CD14-positive monocyte (primary cell): ENCODE results near the gene FLAD1. TPM values are rescaled to one million over a fixed set of nuclear protein-coding genes. Genes with fewer than 3 reads are reported as not detected.

Experiments used
- DNase-seq, 3 donors: peaks; one replicate each; pipeline ENCODE4 v3.0.0-alpha.2; 2011 to 2022
- H2AFZ ChIP-seq: 2 replicates; pipeline ENCODE4 v1.6.0; 2012; ENCODE audit warnings: mild to moderate bottlenecking, low read depth, low read length, inconsistent platforms; ENCODE audit not compliant: insufficient read depth, poor library complexity, severe bottlenecking
- H3K27ac ChIP-seq, 2 donors: 1 replicate in 1 of 2; 2 replicates in 1 of 2; pipeline ENCODE4 v1.5.1; 2012 to 2013; ENCODE audit warnings: low read length in 2 of 2, control low read depth in 1 of 2, inconsistent platforms in 1 of 2, low read depth in 1 of 2, mild to moderate bottlenecking in 1 of 2
- H3K27me3 ChIP-seq, 2 donors: one replicate each; pipeline versions ENCODE4 v1.6.0 to v1.6.1; 2011 to 2013; ENCODE audit warnings: low read length in 2 of 2; ENCODE audit not compliant: control insufficient read depth in 2 of 2, insufficient read depth in 2 of 2
- H3K36me3 ChIP-seq, 2 donors: replicated peaks in 1 of 2; 1 replicate in 1 of 2; 2 replicates in 1 of 2; pipeline versions ENCODE4 v1.5.1 to v1.6.1; 2012 to 2013; ENCODE audit warnings: low read length in 2 of 2, control low read depth in 1 of 2, inconsistent platforms in 1 of 2, mild to moderate bottlenecking in 1 of 2; ENCODE audit not compliant: insufficient read depth in 2 of 2, control insufficient read depth in 1 of 2
- H3K4me1 ChIP-seq, 2 donors: 1 replicate in 1 of 2; 2 replicates in 1 of 2; pipeline versions ENCODE4 v1.5.1 to v1.6.1; 2012 to 2013; ENCODE audit warnings: low read length in 2 of 2, control low read depth in 1 of 2, inconsistent platforms in 1 of 2, mild to moderate bottlenecking in 1 of 2, moderate library complexity in 1 of 2; ENCODE audit not compliant: insufficient read depth in 2 of 2, control insufficient read depth in 1 of 2
- H3K4me2 ChIP-seq: replicated peaks from 2 replicates; pipeline ENCODE3; 2012; ENCODE audit warnings: low read length, moderate library complexity, mild to moderate bottlenecking; ENCODE audit not compliant: poor library complexity, severe bottlenecking; ENCODE audit errors: extremely low read depth
- H3K4me3 ChIP-seq, 3 experiments: fragments of 200-600 bp in 1 of 3; sonication (generic) in 1 of 3; replicated peaks in 1 of 3; 1 replicate in 2 of 3; 2 replicates in 1 of 3; pipeline ENCODE4 v1.5.1; 2011 to 2013; ENCODE audit warnings: low read length in 3 of 3, mild to moderate bottlenecking in 3 of 3, control low read depth in 2 of 3, low read depth in 2 of 3, inconsistent platforms in 1 of 3, moderate library complexity in 1 of 3
- H3K79me2 ChIP-seq: 2 replicates; pipeline ENCODE4 v1.6.0; 2012; ENCODE audit warnings: mild to moderate bottlenecking, control low read depth, inconsistent platforms, low read length, moderate library complexity; ENCODE audit not compliant: insufficient read depth
- H3K9ac ChIP-seq: 2 replicates; pipeline ENCODE4 v1.6.0; 2017; ENCODE audit warnings: low read length, mild to moderate bottlenecking; ENCODE audit not compliant: insufficient read depth, poor library complexity, severe bottlenecking
- H3K9me3 ChIP-seq, 2 donors: replicated peaks in 1 of 2; 1 replicate in 1 of 2; 2 replicates in 1 of 2; pipeline versions ENCODE4 v1.5.1 to v1.6.1; 2012 to 2013; ENCODE audit warnings: low read length in 2 of 2, control low read depth in 1 of 2; ENCODE audit not compliant: control insufficient read depth in 1 of 2, insufficient read depth in 1 of 2
- H4K20me1 ChIP-seq: 2 replicates; pipeline ENCODE4 v1.6.0; 2012; ENCODE audit warnings: mild to moderate bottlenecking, low read length, control low read depth, moderate library complexity; ENCODE audit not compliant: insufficient read depth
- H3K27ac Mint-ChIP-seq, 7 donors: one replicate each; pipeline ENCODE4 v1.8.0; 2020; ENCODE audit warnings: mild to moderate bottlenecking in 7 of 7, mixed read lengths in 7 of 7, moderate library complexity in 6 of 7, inconsistent platforms in 2 of 7
- H3K27me3 Mint-ChIP-seq, 3 donors: one replicate each; pipeline ENCODE4 v1.8.0; 2021 to 2022; ENCODE audit warnings: low read depth in 3 of 3, mild to moderate bottlenecking in 3 of 3, mixed read lengths in 3 of 3, moderate library complexity in 3 of 3, inconsistent platforms in 1 of 3
- H3K36me3 Mint-ChIP-seq, 2 donors: one replicate each; pipeline ENCODE4 v1.8.0; 2020; ENCODE audit warnings: mixed read lengths in 2 of 2, inconsistent platforms in 1 of 2, mild to moderate bottlenecking in 1 of 2
- H3K4me1 Mint-ChIP-seq: one replicate; pipeline ENCODE4 v1.8.0; 2020; ENCODE audit warnings: mild to moderate bottlenecking, mixed read lengths
- H3K4me3 Mint-ChIP-seq, 2 donors: one replicate each; pipeline ENCODE4 v1.8.0; 2020; ENCODE audit warnings: mild to moderate bottlenecking in 2 of 2, mixed read lengths in 2 of 2, moderate library complexity in 1 of 2
- H3K9me3 Mint-ChIP-seq, 7 donors: one replicate each; pipeline ENCODE4 v1.8.0; 2020 to 2022; ENCODE audit warnings: mixed read lengths in 7 of 7, mild to moderate bottlenecking in 6 of 7, moderate library complexity in 6 of 7, inconsistent platforms in 2 of 7
- whole genome bisulfite sequencing: methylation state at CpG from one replicate; pipeline ENCODE4 v1.1.5; 2013; ENCODE audit warnings: missing lambda C conversion rate; ENCODE audit not compliant: insufficient coverage; 5-methylcytosine and 5-hydroxymethylcytosine counted together
- intact Hi-C, 2 donors: fragments of 100-400 bp; cut with micrococcal nuclease; formaldehyde crosslinking; loops; one replicate each; pipeline versions ENCODE4 v1.15.0 to v1.15.1; 2023
- polyA plus RNA-seq, 3 donors: library from polyadenylated mRNA; depleted of rRNA in 1 of 3; unstranded in 2 of 3; stranded (reverse) in 1 of 3; fragments of 300-500 nt in 2 of 3; fragments of >200 nt in 1 of 3; fragmentation: Illumina TruSeq in 2 of 3; gene quantifications; 1 replicate in 2 of 3; 2 replicates in 1 of 3; pipeline ENCODE4 v1.2.3, GENCODE V29; 2012 to 2021
- TF ChIP-seq, protein P1 (sequence below): fragments of 200-600 bp; IDR thresholded peaks from one replicate; pipeline ENCODE4 v1.8.0; 2022; ENCODE audit warnings: antibody characterized with exemption, mild to moderate bottlenecking

FLAD1 gene
- polyA plus RNA-seq, 3 donors, result 31.5 to 41.6 (median 35.1) TPM

DNA sequence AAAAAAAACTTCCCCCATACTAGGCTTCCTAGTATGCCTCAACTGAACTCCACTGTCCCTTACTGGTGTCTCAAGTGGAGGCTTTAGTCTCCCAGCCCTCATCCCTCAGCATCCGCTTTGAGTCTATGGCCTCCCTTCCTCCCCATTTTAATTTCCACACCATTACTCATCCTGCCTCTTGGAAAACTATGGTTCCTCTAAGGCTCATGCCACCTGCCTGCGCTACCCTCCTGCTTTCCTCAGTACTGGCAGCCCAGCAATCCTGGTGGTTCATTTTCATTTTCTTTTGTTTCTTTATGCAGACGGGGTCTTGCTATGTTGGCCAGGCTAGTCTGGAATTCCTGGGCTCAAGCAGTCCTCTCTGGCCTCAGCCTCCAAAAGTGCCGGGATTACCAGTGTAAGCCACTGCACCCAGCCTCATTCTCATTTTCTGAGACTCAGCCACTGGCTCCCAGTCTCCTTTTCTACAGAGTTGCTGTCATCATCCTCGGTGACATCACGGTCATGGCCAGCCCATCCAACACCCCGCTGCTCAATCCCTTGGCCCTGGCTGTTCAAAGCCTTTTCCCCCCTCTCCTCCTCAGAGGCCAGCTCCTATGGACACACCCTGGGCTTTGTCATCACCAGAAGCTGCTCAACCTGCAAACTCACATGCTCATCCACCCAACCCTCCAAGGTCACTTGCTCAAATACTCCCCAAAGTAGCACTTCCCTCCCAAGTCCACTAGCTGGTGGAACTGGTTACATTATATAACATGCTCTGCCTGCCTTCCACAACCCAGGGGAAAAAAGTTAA, 44.3 kb upstream of the FLAD1 start:
- peaks cover 51 to 64% of the 10 kb centered on the region in 2 donors for H3K4me1 ChIP-seq
- no peak overlapping the region for H2AFZ ChIP-seq
- Mint-ChIP-seq H3K27me3 (peaks cover 0 to 2% (median 0%) of the 10 kb centered on the region in 3 donors), H3K27ac (peak overlapping the region; percentile 45 to 100 (median 87)), H3K36me3 (peaks cover 3% of the 10 kb centered on the region in 2 donors), H3K4me1 (peaks cover 78% of the 10 kb centered on the region), H3K9me3 (peaks cover 0 to 2% (median 0%) of the 10 kb centered on the region in 7 donors), H3K4me3 (peak overlapping the region in 1 of 2 donors; percentile 8)
- DNase-seq, result peak in 2 of 3 donors; percentile 31 to 50
- no peaks in the 10 kb centered on the region for H3K27me3 ChIP-seq
- peaks cover 15% of the 10 kb centered on the region for H3K79me2 ChIP-seq
- no peak overlapping the region for H3K27ac ChIP-seq
- H3K9me3 ChIP-seq, result no peaks in the 10 kb centered on the region
- H3K4me2 ChIP-seq, result no peak overlapping the region
- WGBS, result 100% methylated on average over 7 of the region's 7 CpGs
- no peaks in the 10 kb centered on the region for H4K20me1 ChIP-seq
- TF ChIP-seq, protein P1, sequence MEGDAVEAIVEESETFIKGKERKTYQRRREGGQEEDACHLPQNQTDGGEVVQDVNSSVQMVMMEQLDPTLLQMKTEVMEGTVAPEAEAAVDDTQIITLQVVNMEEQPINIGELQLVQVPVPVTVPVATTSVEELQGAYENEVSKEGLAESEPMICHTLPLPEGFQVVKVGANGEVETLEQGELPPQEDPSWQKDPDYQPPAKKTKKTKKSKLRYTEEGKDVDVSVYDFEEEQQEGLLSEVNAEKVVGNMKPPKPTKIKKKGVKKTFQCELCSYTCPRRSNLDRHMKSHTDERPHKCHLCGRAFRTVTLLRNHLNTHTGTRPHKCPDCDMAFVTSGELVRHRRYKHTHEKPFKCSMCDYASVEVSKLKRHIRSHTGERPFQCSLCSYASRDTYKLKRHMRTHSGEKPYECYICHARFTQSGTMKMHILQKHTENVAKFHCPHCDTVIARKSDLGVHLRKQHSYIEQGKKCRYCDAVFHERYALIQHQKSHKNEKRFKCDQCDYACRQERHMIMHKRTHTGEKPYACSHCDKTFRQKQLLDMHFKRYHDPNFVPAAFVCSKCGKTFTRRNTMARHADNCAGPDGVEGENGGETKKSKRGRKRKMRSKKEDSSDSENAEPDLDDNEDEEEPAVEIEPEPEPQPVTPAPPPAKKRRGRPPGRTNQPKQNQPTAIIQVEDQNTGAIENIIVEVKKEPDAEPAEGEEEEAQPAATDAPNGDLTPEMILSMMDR, result no peak
- no peak overlapping the region for H3K4me3 ChIP-seq
- no peak overlapping the region for H3K9ac ChIP-seq
- H3K36me3 ChIP-seq, result no peaks in the 10 kb centered on the region
- intact Hi-C loops, result loop anchor here in 1 of 2 donors (10.0 kb wide), 1 partner anchor 384 kb away; the partner anchor contains the start of gene UBE2Q1

DNA sequence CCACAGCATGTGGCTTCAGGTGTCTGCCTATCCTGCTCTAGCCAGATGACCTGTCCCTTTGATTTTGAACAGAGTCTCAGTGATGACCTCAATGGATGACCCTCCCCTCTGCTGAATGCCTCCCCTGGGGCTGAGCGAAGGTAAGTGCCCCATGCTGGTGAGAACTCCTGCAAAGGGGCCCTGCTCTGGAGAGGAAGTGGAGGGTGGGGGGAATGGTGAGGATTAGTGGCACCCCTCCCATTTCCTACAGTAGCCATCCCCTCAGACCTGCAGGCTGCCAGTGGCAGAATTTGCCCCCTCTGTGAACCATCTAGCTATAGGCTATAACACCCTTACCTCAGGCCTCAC, 43.0 kb upstream of the FLAD1 start:
- intact Hi-C loops, result no loop called here
- Histone ChIP-seq H3K27me3 (no peaks in the 10 kb centered on the region), H2AFZ (no peak overlapping the region), H3K79me2 (peaks cover 11% of the 10 kb centered on the region), H4K20me1 (no peaks in the 10 kb centered on the region), H3K36me3 (peaks cover 1 to 8% of the 10 kb centered on the region in 2 donors), H3K9me3 (no peaks in the 10 kb centered on the region), H3K27ac (no peak overlapping the region), H3K9ac (no peak overlapping the region), H3K4me1 (peaks cover 59 to 77% of the 10 kb centered on the region in 2 donors), H3K4me3 (no peak overlapping the region), H3K4me2 (no peak overlapping the region)
- Mint-ChIP-seq H3K27ac (peak overlapping the region in 1 of 7 donors; percentile 68), H3K9me3 (peaks cover 0 to 2% (median 0%) of the 10 kb centered on the region in 7 donors), H3K4me1 (peaks cover 82% of the 10 kb centered on the region), H3K36me3 (peaks cover 3 to 7% of the 10 kb centered on the region in 2 donors), H3K27me3 (peaks cover 0 to 3% (median 0%) of the 10 kb centered on the region in 3 donors), H3K4me3 (no peak overlapping the region)
- peak in 1 of 3 donors; percentile 3 for DNase-seq
- TF ChIP-seq, protein P1, result no peak
- WGBS, result no CpG with 5 or more reads among the region's 1 CpG
